Caco-2 (cell line): Measurements from ENCODE around the gene TRPC1. TPM values are rescaled to one million over a fixed set of nuclear protein-coding genes. Genes with fewer than 3 reads are reported as not detected.

Source experiments
- BruUV-seq: library from RNA; stranded (reverse); fragments of 400-500 nt; replicated peaks from 2 replicates; lab custom pipeline; 2021; lab: Mats Ljungman, UMichigan
- CTCF ChIA-PET: fragments of 300-600 bp; sonication (Branson Sonifier 250); formaldehyde crosslinking; loops from one replicate; lab custom pipeline; 2022; ENCODE audit warnings: antibody characterized with exemption; lab: Charles Lee
- POLR2A ChIA-PET: fragments of 300-600 bp; sonication (Branson Sonifier 250); formaldehyde crosslinking; loops from one replicate; lab custom pipeline; 2022; ENCODE audit warnings: antibody characterized with exemption; lab: Charles Lee
- DNase-seq, 2 experiments: peaks; one replicate each; pipeline versions ENCODE4 v3.0.0 to v3.0.0-alpha.2; 2020 to 2022
- H3K27me3 ChIP-seq: replicated peaks from 2 replicates; pipeline ENCODE4 v1.6.0; 2011; ENCODE audit warnings: low read length; ENCODE audit not compliant: control insufficient read depth, insufficient read depth
- H3K36me3 ChIP-seq: 2 replicates; pipeline ENCODE4 v1.5.1; 2011; ENCODE audit warnings: low read length; ENCODE audit not compliant: control insufficient read depth, insufficient read depth
- H3K4me1 ChIP-seq: fragments of 250-450 bp; sonication (Bioruptor Pico); 2 replicates; pipeline ENCODE4 v1.5.1; 2020; ENCODE audit warnings: mild to moderate bottlenecking
- H3K4me3 ChIP-seq: 2 replicates; pipeline ENCODE4 v1.5.1; 2011; ENCODE audit warnings: low read depth, mild to moderate bottlenecking, control low read depth, low read length
- H3K9me3 ChIP-seq: fragments of 250-450 bp; sonication (Bioruptor Pico); 2 replicates; pipeline ENCODE4 v1.5.1; 2020; ENCODE audit warnings: mild to moderate bottlenecking, moderate library complexity
- H3K27ac Mint-ChIP-seq: one replicate; pipeline ENCODE4 v1.8.0; 2022; ENCODE audit warnings: mixed read lengths; ENCODE audit not compliant: unreplicated experiment
- H3K27me3 Mint-ChIP-seq: one replicate; pipeline ENCODE4 v1.8.0; 2022; ENCODE audit warnings: mixed read lengths; ENCODE audit not compliant: insufficient read depth, unreplicated experiment
- H3K36me3 Mint-ChIP-seq: one replicate; pipeline ENCODE4 v1.8.0; 2022; ENCODE audit warnings: mild to moderate bottlenecking, mixed read lengths; ENCODE audit not compliant: insufficient read depth, unreplicated experiment
- H3K4me1 Mint-ChIP-seq: one replicate; pipeline ENCODE4 v1.8.0; 2022; ENCODE audit warnings: low read depth, mixed read lengths; ENCODE audit not compliant: unreplicated experiment
- H3K4me3 Mint-ChIP-seq: one replicate; pipeline ENCODE4 v1.8.0; 2022; ENCODE audit warnings: mild to moderate bottlenecking, moderate library complexity, mixed read lengths; ENCODE audit not compliant: unreplicated experiment
- H3K9me3 Mint-ChIP-seq: one replicate; pipeline ENCODE4 v1.8.0; 2022; ENCODE audit warnings: mixed read lengths; ENCODE audit not compliant: unreplicated experiment
- intact Hi-C: fragments of 100-400 bp; cut with micrococcal nuclease; formaldehyde crosslinking; loops from one replicate; pipeline ENCODE4 v1.10.0; 2022; ENCODE audit not compliant: unreplicated experiment
- total RNA-seq: library from RNA; stranded (reverse); gene quantifications from 2 replicates; pipeline ENCODE4 v1.2.3, GENCODE V29; 2022
- TF ChIP-seq, protein P1 (sequence below), 2 experiments: fragments of 200-600 bp in 1 of 2; IDR thresholded peaks; 1 replicate in 1 of 2; 2 replicates in 1 of 2; pipeline versions ENCODE4 v1.5.1 to v1.8.0; 2011 to 2022; ENCODE audit warnings: antibody characterized with exemption in 1 of 2, control low read depth in 1 of 2, inconsistent platforms in 1 of 2, low read depth in 1 of 2, low read length in 1 of 2, mild to moderate bottlenecking in 1 of 2, moderate library complexity in 1 of 2; ENCODE audit not compliant: insufficient read depth in 1 of 2, severe bottlenecking in 1 of 2, unreplicated experiment in 1 of 2

The TRPC1 gene
- total RNA-seq, 1 experiment from 2014 or later: 8.3 TPM

DNA sequence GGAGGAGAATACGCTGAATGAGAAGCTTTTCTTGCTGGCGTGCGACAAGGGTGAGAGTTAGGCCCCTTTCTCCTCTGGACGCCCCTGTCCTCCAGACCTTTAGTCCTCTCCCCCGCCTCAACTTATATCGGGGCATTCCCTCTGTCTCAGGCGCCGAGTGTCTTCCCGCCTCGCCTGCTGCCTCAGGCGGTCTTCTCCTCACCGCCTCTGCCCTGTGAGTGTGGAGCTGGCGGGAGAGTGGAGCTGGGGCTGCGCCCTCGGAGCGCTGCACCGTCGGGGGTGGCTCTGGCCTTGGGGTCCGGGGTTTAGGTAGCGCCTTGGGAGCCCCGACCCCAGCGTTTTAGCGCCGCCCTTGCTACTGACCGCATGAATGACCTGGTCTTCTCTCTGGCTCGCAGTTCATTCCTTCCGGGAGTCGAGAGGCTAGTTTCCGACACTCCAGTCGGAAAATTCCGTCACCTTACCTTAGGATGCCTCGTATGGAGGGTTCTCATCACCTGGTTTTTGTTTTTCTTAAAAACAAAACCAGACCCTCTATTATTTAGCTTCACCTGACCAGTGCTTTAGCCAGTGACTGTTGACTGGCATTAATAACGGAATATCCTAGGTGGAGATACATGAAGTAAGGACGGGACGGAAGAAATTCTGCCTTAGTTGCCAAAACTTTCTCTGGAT, 985 bp downstream of the TRPC1 start:
- Histone ChIP-seq H3K9me3 (no peaks in the 10 kb centered on the region), H3K27me3 (no peaks in the 10 kb centered on the region), H3K4me1 (peaks cover 10% of the 10 kb centered on the region; the same call in 1 of the 2 replicates), H3K36me3 (no peaks in the 10 kb centered on the region), H3K4me3 (peak overlapping the region; percentile 87)
- ChIA-PET CTCF (interaction anchor here (1.1 kb wide), 1 partner anchor 138 kb away, joined by 3 read pairs; no protein-coding TSS in a partner anchor), POLR2A (interaction anchor here (0.7 to 1.6 kb wide), 2 partner anchors 146 to 173 kb away, joined by 4 to 5 read pairs; partner anchors contain the start of gene ATR)
- Mint-ChIP-seq H3K27me3 (no peaks in the 10 kb centered on the region), H3K4me3 (peak overlapping the region; percentile 91), H3K9me3 (peaks cover 6% of the 10 kb centered on the region), H3K36me3 (peaks cover 10% of the 10 kb centered on the region), H3K4me1 (no peaks in the 10 kb centered on the region), H3K27ac (peak overlapping the region; percentile 94)
- TF ChIP-seq, protein P1, sequence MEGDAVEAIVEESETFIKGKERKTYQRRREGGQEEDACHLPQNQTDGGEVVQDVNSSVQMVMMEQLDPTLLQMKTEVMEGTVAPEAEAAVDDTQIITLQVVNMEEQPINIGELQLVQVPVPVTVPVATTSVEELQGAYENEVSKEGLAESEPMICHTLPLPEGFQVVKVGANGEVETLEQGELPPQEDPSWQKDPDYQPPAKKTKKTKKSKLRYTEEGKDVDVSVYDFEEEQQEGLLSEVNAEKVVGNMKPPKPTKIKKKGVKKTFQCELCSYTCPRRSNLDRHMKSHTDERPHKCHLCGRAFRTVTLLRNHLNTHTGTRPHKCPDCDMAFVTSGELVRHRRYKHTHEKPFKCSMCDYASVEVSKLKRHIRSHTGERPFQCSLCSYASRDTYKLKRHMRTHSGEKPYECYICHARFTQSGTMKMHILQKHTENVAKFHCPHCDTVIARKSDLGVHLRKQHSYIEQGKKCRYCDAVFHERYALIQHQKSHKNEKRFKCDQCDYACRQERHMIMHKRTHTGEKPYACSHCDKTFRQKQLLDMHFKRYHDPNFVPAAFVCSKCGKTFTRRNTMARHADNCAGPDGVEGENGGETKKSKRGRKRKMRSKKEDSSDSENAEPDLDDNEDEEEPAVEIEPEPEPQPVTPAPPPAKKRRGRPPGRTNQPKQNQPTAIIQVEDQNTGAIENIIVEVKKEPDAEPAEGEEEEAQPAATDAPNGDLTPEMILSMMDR (IDR thresholded peaks at IDR 0.05; ENCODE audit: insufficient read depth in 1 of 2, low read depth in 1 of 2, low read length in 1 of 2, severe bottlenecking in 1 of 2, unreplicated experiment in 1 of 2): peak in 1 of 2 experiments; percentile 42
- BruUV-seq: no TSS peak
- DNase-seq: peak; percentile 52 to 66
- intact Hi-C loops: loop anchor here (2.0 kb wide), 2 partner anchors 128 to 138 kb away; partner anchors contain the start of gene PLS1

DNA sequence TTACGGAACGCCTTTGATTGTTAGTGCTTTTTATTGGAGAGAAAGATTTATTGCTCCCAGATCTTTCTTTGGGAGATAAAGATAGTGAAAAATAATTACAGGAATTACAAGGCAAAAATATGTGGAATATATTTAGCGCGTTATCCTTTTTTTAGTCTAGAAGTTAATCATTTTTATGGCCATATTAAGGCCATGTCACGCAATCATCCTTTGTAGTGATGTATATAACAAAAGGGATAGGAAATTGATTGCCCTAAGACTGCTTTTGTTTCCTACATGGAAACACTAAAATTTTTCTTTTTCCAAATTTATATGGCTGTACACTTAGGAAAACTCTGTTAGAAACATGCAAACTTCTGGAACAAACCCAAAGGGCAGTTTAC, 1.5 kb downstream of the TRPC1 start:
- peak overlapping the region; percentile 87 for H3K4me3 ChIP-seq
- TSS peak; percentile 51 for BruUV-seq
- peak overlapping the region; percentile 94 for H3K27ac Mint-ChIP-seq
- no peaks in the 10 kb centered on the region for H3K27me3 Mint-ChIP-seq
- H3K4me1 ChIP-seq: peaks cover 10% of the 10 kb centered on the region; the same call in 1 of the 2 replicates
- POLR2A ChIA-PET: interaction anchor here (1.6 kb wide), 1 partner anchor 147 kb away, joined by 5 read pairs; the partner anchor contains the start of gene ATR
- intact Hi-C loops: loop anchor here (2.0 kb wide), 2 partner anchors 129 to 139 kb away; partner anchors contain the start of gene PLS1
- H3K9me3 ChIP-seq: no peaks in the 10 kb centered on the region
- peaks cover 6% of the 10 kb centered on the region for H3K9me3 Mint-ChIP-seq
- H3K36me3 ChIP-seq: no peaks in the 10 kb centered on the region
- CTCF ChIA-PET: no interaction called here
- DNase-seq: no peak
- TF ChIP-seq, protein P1 (IDR thresholded peaks at IDR 0.05; ENCODE audit: insufficient read depth in 1 of 2, low read depth in 1 of 2, low read length in 1 of 2, severe bottlenecking in 1 of 2, unreplicated experiment in 1 of 2): no peak
- peaks cover 10% of the 10 kb centered on the region for H3K36me3 Mint-ChIP-seq
- no peaks in the 10 kb centered on the region for H3K4me1 Mint-ChIP-seq
- no peaks in the 10 kb centered on the region for H3K27me3 ChIP-seq
- peak overlapping the region; percentile 91 for H3K4me3 Mint-ChIP-seq

DNA sequence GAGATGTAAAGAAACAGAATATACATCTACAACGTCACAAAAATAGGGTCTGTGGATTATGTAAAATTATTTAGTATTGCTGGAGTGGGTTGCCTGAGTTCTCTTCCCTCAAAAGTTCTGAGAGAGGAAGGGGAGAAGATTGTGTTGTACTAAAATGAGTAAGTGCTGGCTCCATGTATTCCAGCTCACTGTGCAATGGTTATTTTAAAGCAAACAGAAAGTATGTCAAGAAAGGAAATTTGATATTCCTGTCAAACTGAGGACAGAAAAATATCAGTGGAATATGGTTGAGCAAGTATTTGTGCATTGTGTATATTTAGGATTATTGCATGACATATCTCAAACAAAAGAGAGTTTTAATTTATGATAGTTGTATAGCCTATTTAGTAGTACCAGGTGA, 2.2 kb downstream of the TRPC1 start:
- no peaks in the 10 kb centered on the region for H3K27me3 ChIP-seq
- no peaks in the 10 kb centered on the region for H3K4me1 Mint-ChIP-seq
- BruUV-seq: no TSS peak
- no peak overlapping the region for H3K4me3 ChIP-seq
- H3K4me3 Mint-ChIP-seq: peak overlapping the region; percentile 91
- TF ChIP-seq, protein P1 (IDR thresholded peaks at IDR 0.05; ENCODE audit: insufficient read depth in 1 of 2, low read depth in 1 of 2, low read length in 1 of 2, severe bottlenecking in 1 of 2, unreplicated experiment in 1 of 2): no peak
- intact Hi-C loops: no loop called here
- peaks cover 10% of the 10 kb centered on the region; the same call in 1 of the 2 replicates for H3K4me1 ChIP-seq
- ChIA-PET POLR2A (no interaction called here), CTCF (no interaction called here)
- H3K9me3 ChIP-seq: no peaks in the 10 kb centered on the region
- H3K27ac Mint-ChIP-seq: no peak overlapping the region
- H3K9me3 Mint-ChIP-seq: peaks cover 6% of the 10 kb centered on the region
- H3K36me3 ChIP-seq: no peaks in the 10 kb centered on the region
- no peaks in the 10 kb centered on the region for H3K27me3 Mint-ChIP-seq
- DNase-seq: no peak
- H3K36me3 Mint-ChIP-seq: peaks cover 10% of the 10 kb centered on the region
